IPS DF 6.9 (cell line): ENCODE measurements around the gene MPZ.

ENCODE experiments used
- DNase-seq: peaks from one replicate; pipeline ENCODE4 v3.0.0-alpha.2; 2013; ENCODE audit warnings: low read depth, low spot score
- H3K27ac ChIP-seq: one replicate; pipeline ENCODE4 v1.5.1; 2013; ENCODE audit warnings: low read length, control low read depth
- H3K27me3 ChIP-seq: 2 replicates; pipeline ENCODE4 v1.6.1; 2013; ENCODE audit warnings: mild to moderate bottlenecking, low read length; ENCODE audit not compliant: control insufficient read depth, insufficient read depth
- H3K36me3 ChIP-seq: 2 replicates; pipeline ENCODE4 v1.6.1; 2013; ENCODE audit warnings: low read length; ENCODE audit not compliant: control insufficient read depth, insufficient read depth
- H3K4me1 ChIP-seq: 2 replicates; pipeline ENCODE4 v1.6.1; 2013; ENCODE audit warnings: low read length; ENCODE audit not compliant: control insufficient read depth, insufficient read depth
- H3K4me3 ChIP-seq: 2 replicates; pipeline ENCODE4 v1.5.1; 2013; ENCODE audit warnings: mild to moderate bottlenecking, low read length
- H3K9me3 ChIP-seq: 2 replicates; pipeline ENCODE4 v1.6.1; 2013; ENCODE audit warnings: low read length, inconsistent platforms; ENCODE audit not compliant: control insufficient read depth, insufficient read depth
- WGBS: extraction: QIAGEN DNeasy Blood & Tissue Kit; methylation state at CpG from one replicate; pipeline ENCODE4 v1.1.7; 2013; ENCODE audit warnings: mixed read lengths, missing lambda C conversion rate; ENCODE audit not compliant: insufficient read length, insufficient coverage; 5-methylcytosine and 5-hydroxymethylcytosine counted together

The MPZ gene

GRCh38 chr1:161267321-161267720 lies 42.4 kb downstream of the MPZ start:
- Histone ChIP-seq H3K27me3 (no peaks in the 10 kb centered on the region), H3K27ac (no peak overlapping the region), H3K36me3 (no peaks in the 10 kb centered on the region), H3K9me3 (no peaks in the 10 kb centered on the region), H3K4me3 (no peak overlapping the region), H3K4me1 (no peaks in the 10 kb centered on the region)
- no peak for DNase-seq
- WGBS: no CpG with 5 or more reads among the region's 3 CpGs

DNA sequence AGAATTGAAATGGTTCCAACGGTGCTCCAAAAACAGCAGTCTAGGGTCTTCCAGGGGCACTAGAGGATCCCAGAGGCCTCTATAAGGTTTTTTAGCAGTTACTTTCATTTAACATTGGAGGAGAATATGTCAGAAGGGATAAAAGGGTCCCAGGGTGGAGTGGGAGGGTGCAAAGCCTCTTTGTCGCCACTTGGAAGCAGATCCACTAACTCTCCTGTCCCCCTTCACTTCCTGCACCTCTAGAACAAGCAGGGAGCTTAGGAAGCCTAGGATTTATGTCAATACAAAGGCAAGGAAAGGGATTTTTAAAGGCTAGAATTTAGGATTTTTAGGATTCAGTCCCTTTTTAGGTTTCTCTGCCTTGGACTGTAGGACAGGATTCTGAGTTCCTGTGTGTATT lies 42.9 kb downstream of the MPZ start:
- no peaks in the 10 kb centered on the region for H3K27me3 ChIP-seq
- no peaks in the 10 kb centered on the region for H3K9me3 ChIP-seq
- no peak overlapping the region for H3K27ac ChIP-seq
- WGBS: no CpG with 5 or more reads among the region's 2 CpGs
- H3K36me3 ChIP-seq: no peaks in the 10 kb centered on the region
- DNase-seq: no peak
- no peaks in the 10 kb centered on the region for H3K4me1 ChIP-seq
- H3K4me3 ChIP-seq: no peak overlapping the region

DNA sequence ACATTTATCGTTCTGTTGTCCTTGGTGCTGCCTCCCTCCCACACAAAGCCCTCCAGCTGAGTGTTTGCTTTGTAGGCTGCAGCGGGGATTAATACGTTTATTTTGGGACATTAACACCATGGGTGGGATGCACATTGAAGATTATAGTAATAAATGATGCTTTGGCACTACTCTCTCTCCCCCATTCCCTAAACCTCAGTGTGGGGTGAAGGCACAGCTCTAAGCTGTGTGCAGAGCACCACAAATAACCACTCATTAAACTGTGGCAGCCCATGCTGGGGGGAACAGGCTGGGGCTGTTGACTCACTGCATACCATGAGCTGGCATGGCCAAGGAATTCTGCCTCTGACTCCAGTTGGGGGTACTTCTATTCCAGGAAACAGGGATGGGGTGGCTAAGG lies 43.6 kb downstream of the MPZ start:
- H3K4me1 ChIP-seq: no peaks in the 10 kb centered on the region
- no peaks in the 10 kb centered on the region for H3K27me3 ChIP-seq
- no peaks in the 10 kb centered on the region for H3K9me3 ChIP-seq
- H3K36me3 ChIP-seq: no peaks in the 10 kb centered on the region
- H3K4me3 ChIP-seq: no peak overlapping the region
- no peak for DNase-seq
- no peak overlapping the region for H3K27ac ChIP-seq
- WGBS: no CpG with 5 or more reads among the region's 3 CpGs

- WGBS: no CpG with 5 or more reads among the region's 5 CpGs
- no peak overlapping the region for H3K27ac ChIP-seq
- no peak for DNase-seq
- H3K4me3 ChIP-seq: no peak overlapping the region
- H3K9me3 ChIP-seq: no peaks in the 10 kb centered on the region
- H3K27me3 ChIP-seq: peaks cover 2% of the 10 kb centered on the region; the same call in 1 of the 2 replicates
- H3K36me3 ChIP-seq: no peaks in the 10 kb centered on the region
- no peaks in the 10 kb centered on the region for H3K4me1 ChIP-seq
Measured at GRCh38 chr1:161265305-161265704, 44.5 kb downstream of the MPZ start.

- DNase-seq: no peak
- Histone ChIP-seq H3K36me3 (no peaks in the 10 kb centered on the region), H3K27me3 (peaks cover 11% of the 10 kb centered on the region; the same call in 1 of the 2 replicates), H3K9me3 (no peaks in the 10 kb centered on the region), H3K27ac (no peak overlapping the region), H3K4me3 (no peak overlapping the region), H3K4me1 (no peaks in the 10 kb centered on the region)
- no CpG with 5 or more reads among the region's 12 CpGs for WGBS
Measured at GRCh38 chr1:161261261-161262235, 48.2 kb downstream of the MPZ start.

GRCh38 chr1:161260376-161261260 lies 49.1 kb downstream of the MPZ start:
- H3K27ac ChIP-seq: no peak overlapping the region
- no CpG with 5 or more reads among the region's 9 CpGs for WGBS
- no peak for DNase-seq

DNA sequence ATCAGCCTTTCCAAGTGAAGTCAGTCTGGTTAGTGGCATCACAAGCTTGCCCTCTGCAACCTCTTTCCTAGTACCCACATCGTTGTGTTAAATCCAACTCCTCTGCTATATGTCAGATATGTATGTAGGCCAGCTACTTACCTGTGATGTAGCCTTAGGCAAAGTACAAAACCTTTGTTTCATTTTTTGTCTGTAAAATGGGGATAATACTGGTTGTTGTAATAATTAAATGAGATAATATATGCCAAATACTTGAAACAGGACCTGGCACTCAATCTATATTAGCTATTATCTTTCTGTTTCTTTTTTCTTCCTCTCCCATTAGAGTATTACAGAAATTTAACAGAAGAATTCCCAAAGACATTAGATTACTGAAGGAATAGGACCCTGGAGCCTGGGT lies 50.0 kb downstream of the MPZ start:
- no CpG with 5 or more reads among the region's 1 CpG for WGBS
- no peaks in the 10 kb centered on the region for H3K4me1 ChIP-seq
- H3K27me3 ChIP-seq: peaks cover 11% of the 10 kb centered on the region; the same call in 1 of the 2 replicates
- no peaks in the 10 kb centered on the region for H3K9me3 ChIP-seq
- no peaks in the 10 kb centered on the region for H3K36me3 ChIP-seq
- H3K4me3 ChIP-seq: no peak overlapping the region
- H3K27ac ChIP-seq: no peak overlapping the region
- DNase-seq: no peak

More at GRCh38 chr1:161260376-161261260, 49.1 kb downstream of the MPZ start:
- Histone ChIP-seq H3K27me3 (peaks cover 11% of the 10 kb centered on the region; the same call in 1 of the 2 replicates), H3K36me3 (no peaks in the 10 kb centered on the region), H3K4me3 (no peak overlapping the region), H3K9me3 (no peaks in the 10 kb centered on the region), H3K4me1 (no peaks in the 10 kb centered on the region)

DNA sequence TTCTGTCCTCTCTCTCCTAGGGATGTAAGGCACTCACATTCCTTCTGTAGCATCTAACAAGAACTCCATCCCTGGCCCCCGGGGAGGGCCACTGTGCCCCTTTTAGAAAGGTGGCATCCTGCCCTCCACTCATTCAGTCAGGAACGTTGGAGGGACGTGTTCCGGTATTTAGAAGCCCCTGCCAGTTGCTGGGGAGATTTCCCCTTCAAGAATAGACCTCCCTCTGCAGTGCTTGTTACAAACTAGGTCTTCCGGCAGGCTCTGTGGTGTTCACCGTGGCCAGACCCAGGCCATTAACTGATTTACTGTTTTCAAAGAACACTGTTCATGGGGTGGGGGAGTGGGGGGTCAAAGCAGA lies 50.4 kb downstream of the MPZ start:
- no CpG with 5 or more reads among the region's 6 CpGs for WGBS
- H3K36me3 ChIP-seq: no peaks in the 10 kb centered on the region
- H3K4me3 ChIP-seq: no peak overlapping the region

GRCh38 chr1:161258439-161259344 lies 51.1 kb downstream of the MPZ start, which contains the start of gene PCP4L1:
TSS of gene PCP4L1 (plus strand) at chr1:161258745. CDS start at chr1:161258975, 230 bp downstream.
- DNase-seq: peak; percentile 79
- no peaks in the 10 kb centered on the region for H3K4me1 ChIP-seq
- H3K27me3 ChIP-seq: peaks cover 11% of the 10 kb centered on the region; the same call in 1 of the 2 replicates
- no CpG with 5 or more reads among the region's 62 CpGs for WGBS
- no peaks in the 10 kb centered on the region for H3K36me3 ChIP-seq
- no peak within 1 kb of the TSS for H3K27ac ChIP-seq
- H3K4me3 ChIP-seq: peak within 1 kb of the TSS; percentile 68
- no peaks in the 10 kb centered on the region for H3K9me3 ChIP-seq

More for the DNA sequence above, 50.4 kb downstream of the MPZ start:
- Histone ChIP-seq H3K9me3 (no peaks in the 10 kb centered on the region), H3K27me3 (peaks cover 11% of the 10 kb centered on the region; the same call in 1 of the 2 replicates), H3K27ac (no peak overlapping the region), H3K4me1 (no peaks in the 10 kb centered on the region)
- no peak for DNase-seq
